Glutamatergic neuron (in vitro differentiated cells): ENCODE data around the gene MMAB. TPM values are rescaled to one million over a fixed set of nuclear protein-coding genes. Genes with fewer than 3 reads are reported as not detected.

Experiments used
- DNase-seq: peaks from one replicate; pipeline ENCODE4 v3.0.0; 2022
- H3K27ac Mint-ChIP-seq: one replicate; pipeline ENCODE4 v1.8.0; 2020; ENCODE audit warnings: mild to moderate bottlenecking, mixed read lengths, inconsistent platforms; ENCODE audit not compliant: unreplicated experiment
- H3K27me3 Mint-ChIP-seq: one replicate; pipeline ENCODE4 v1.8.0; 2020; ENCODE audit warnings: mild to moderate bottlenecking, moderate library complexity, mixed read lengths, inconsistent platforms; ENCODE audit not compliant: unreplicated experiment
- H3K36me3 Mint-ChIP-seq: one replicate; pipeline ENCODE4 v1.8.0; 2020; ENCODE audit warnings: mild to moderate bottlenecking, mixed read lengths, inconsistent platforms; ENCODE audit not compliant: unreplicated experiment
- H3K4me1 Mint-ChIP-seq: one replicate; pipeline ENCODE4 v1.8.0; 2020; ENCODE audit warnings: mild to moderate bottlenecking, low read depth, mixed read lengths, inconsistent platforms; ENCODE audit not compliant: unreplicated experiment
- H3K4me3 Mint-ChIP-seq: one replicate; pipeline ENCODE4 v1.8.0; 2020; ENCODE audit warnings: mild to moderate bottlenecking, mixed read lengths, inconsistent platforms; ENCODE audit not compliant: unreplicated experiment
- H3K9me3 Mint-ChIP-seq: one replicate; pipeline ENCODE4 v1.8.0; 2020; ENCODE audit warnings: mild to moderate bottlenecking, moderate library complexity, mixed read lengths, inconsistent platforms; ENCODE audit not compliant: unreplicated experiment
- CTCF ChIP-seq: fragments of 200-600 bp; sonication (generic); IDR thresholded peaks from one replicate; pipeline ENCODE4 v1.5.0; 2021; ENCODE audit not compliant: partially characterized antibody, unreplicated experiment
- total RNA-seq: library from RNA; stranded (reverse); fragmentation: NEBNext Ultra II Directional; extraction: Animal tissue kit (Norgen Biotek cat#: 25700); gene quantifications from one replicate; pipeline ENCODE4 v1.2.1, GENCODE V29; 2021; ENCODE audit not compliant: unreplicated experiment

Gene MMAB
- total RNA-seq, 1 donor from 2014 or later, result 28.7 TPM

GRCh38 chr12:109552971-109553370, 20.3 kb downstream of the MMAB start:
- peaks cover 9% of the 10 kb centered on the region for H3K27me3 Mint-ChIP-seq
- H3K27ac Mint-ChIP-seq, result no peak overlapping the region
- H3K36me3 Mint-ChIP-seq, result no peaks in the 10 kb centered on the region
- H3K4me3 Mint-ChIP-seq, result no peak overlapping the region
- DNase-seq, result no peak
- peaks cover 15% of the 10 kb centered on the region for H3K4me1 Mint-ChIP-seq
- peaks cover 6% of the 10 kb centered on the region for H3K9me3 Mint-ChIP-seq
- TF ChIP-seq CTCF, result no peak

- Mint-ChIP-seq H3K9me3 (peaks cover 6% of the 10 kb centered on the region), H3K27ac (no peak overlapping the region), H3K36me3 (no peaks in the 10 kb centered on the region), H3K4me1 (peaks cover 12% of the 10 kb centered on the region), H3K27me3 (peaks cover 12% of the 10 kb centered on the region), H3K4me3 (no peak overlapping the region)
- no peak for DNase-seq
- no peak for TF ChIP-seq CTCF
Observed at GRCh38 chr12:109551108-109551507, 22.2 kb downstream of the MMAB start.

GRCh38 chr12:109550281-109550680, 23.0 kb downstream of the MMAB start:
- TF ChIP-seq CTCF, result no peak
- Mint-ChIP-seq H3K27ac (no peak overlapping the region), H3K36me3 (no peaks in the 10 kb centered on the region), H3K27me3 (peaks cover 13% of the 10 kb centered on the region), H3K9me3 (peaks cover 4% of the 10 kb centered on the region), H3K4me3 (no peak overlapping the region), H3K4me1 (peaks cover 12% of the 10 kb centered on the region)
- no peak for DNase-seq

- Mint-ChIP-seq H3K36me3 (no peaks in the 10 kb centered on the region), H3K4me1 (peaks cover 18% of the 10 kb centered on the region), H3K9me3 (peaks cover 4% of the 10 kb centered on the region), H3K4me3 (no peak overlapping the region), H3K27ac (no peak overlapping the region), H3K27me3 (peaks cover 13% of the 10 kb centered on the region)
- TF ChIP-seq CTCF, result no peak
- DNase-seq, result peak; percentile 10
Observed at GRCh38 chr12:109549613-109550270, 23.6 kb downstream of the MMAB start.

GRCh38 chr12:109548258-109548657, 25.0 kb downstream of the MMAB start:
- no peak for TF ChIP-seq CTCF
- H3K27ac Mint-ChIP-seq, result no peak overlapping the region
- no peaks in the 10 kb centered on the region for H3K36me3 Mint-ChIP-seq
- DNase-seq, result no peak
- H3K27me3 Mint-ChIP-seq, result peaks cover 7% of the 10 kb centered on the region
- no peak overlapping the region for H3K4me3 Mint-ChIP-seq
- H3K4me1 Mint-ChIP-seq, result peaks cover 20% of the 10 kb centered on the region
- peaks cover 4% of the 10 kb centered on the region for H3K9me3 Mint-ChIP-seq
